Body of pancreas (tissue), 4 donors: ENCODE data around the gene ZGPAT.
A peak's percentile ranks its signal among the peaks of the same experiment; 100 is the strongest.

Source experiments
- CTCF ChIP-seq, 7 experiments: fragments of 450-650 bp in 4 of 7; fragments of 200-600 bp in 3 of 7; sonication (generic) in 3 of 7; IDR thresholded peaks; one replicate each; pipeline ENCODE4 v1.5.1; 2016 to 2019; ENCODE audit warnings: antibody characterized with exemption in 7 of 7
- POLR2A ChIP-seq, 3 donors: fragments of 450-650 bp; IDR thresholded peaks; one replicate each; pipeline ENCODE4 v1.6.1; 2016; ENCODE audit warnings: antibody characterized with exemption in 3 of 3, mild to moderate bottlenecking in 2 of 3

GRCh38 chr20:63740627-63741353, 33.0 kb downstream of the ZGPAT start:
- peak; percentile 24 to 76 (median 67) for TF ChIP-seq POLR2A (IDR thresholded peaks at IDR 0.05)
- TF ChIP-seq CTCF (IDR thresholded peaks at IDR 0.05): peak; percentile 11 to 67 (median 44)
